ENCODE results near the gene CISD3. TPM values are rescaled to one million over a fixed set of nuclear protein-coding genes. Genes with fewer than 3 reads are reported as not detected.
A peak's percentile ranks its signal among the peaks of the same experiment; 100 is the strongest.

CISD3 gene
- total and polyA plus RNA-seq, 4 donors = 4.5 to 152 (median 37.3) TPM

DNA sequence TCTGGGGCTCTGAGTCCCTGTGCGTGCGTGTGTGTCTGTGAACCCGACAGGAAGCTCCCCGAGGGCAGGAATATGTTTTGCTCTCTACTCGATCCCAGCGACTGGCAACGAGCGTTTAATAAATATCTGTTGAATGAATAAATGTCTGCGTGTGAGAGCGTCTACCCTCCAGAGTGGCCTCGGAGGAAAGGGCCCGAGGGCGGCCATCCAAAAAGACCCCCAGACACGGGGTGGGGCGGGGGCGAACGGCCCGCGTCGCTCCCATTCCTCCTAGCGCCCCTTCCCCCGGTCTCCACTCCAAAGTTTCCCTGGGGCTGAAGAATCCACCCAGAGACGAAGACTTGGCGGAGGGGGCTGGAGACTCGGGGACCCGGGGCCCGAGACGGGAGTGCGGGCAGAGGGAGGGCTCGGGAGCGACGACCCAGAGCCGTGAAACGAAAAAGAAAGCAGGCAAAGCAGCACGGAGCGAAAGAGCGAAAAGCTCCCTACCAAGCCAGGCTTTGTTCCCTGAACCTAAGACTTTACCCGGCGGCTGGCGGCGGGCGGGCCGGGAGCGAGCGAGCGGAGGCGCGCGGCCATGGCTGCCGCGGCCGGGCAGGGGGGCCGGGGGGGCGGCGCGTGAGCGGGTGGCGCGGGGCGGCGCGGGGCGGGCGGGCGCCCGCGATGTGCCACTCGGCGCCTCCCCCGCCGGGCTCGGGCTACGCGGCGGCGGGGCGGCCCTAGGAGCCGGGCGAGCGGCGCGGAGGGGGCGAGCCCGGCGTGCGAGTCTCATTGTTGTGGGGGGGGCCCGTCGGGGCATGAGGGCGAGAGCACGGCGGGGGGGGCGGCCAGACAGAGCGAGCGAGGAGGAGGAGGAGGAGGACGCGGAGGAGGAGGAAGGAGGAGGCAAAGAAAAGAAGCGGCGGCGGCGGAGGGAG is 25.3 kb upstream of the CISD3 start, which contains the start of gene MLLT6:
TSS of gene MLLT6 (plus strand) at position 668 of the 917 bp plus-strand sequence. CDS start 360 bp downstream, outside the sequence.
- no peaks in the 10 kb centered on the region for H3K27me3 ChIP-seq (ENCODE audit: control insufficient read depth in 4 of 4, insufficient read depth in 4 of 4, low read length in 3 of 4)
- peaks cover 2 to 38% (median 21%) of the 10 kb centered on the region in 4 donors for H3K4me1 ChIP-seq (ENCODE audit: control insufficient read depth in 4 of 4, insufficient read depth in 4 of 4, low read length in 3 of 4)
- peak within 1 kb of the TSS; percentile 78 to 83 (median 83) for H3K4me3 ChIP-seq (ENCODE audit: low read depth in 1 of 3, low read length in 3 of 3)
- no peak for TF ChIP-seq HNF4G (IDR thresholded peaks at IDR 0.05)
- TF ChIP-seq NR2F2 (IDR thresholded peaks at IDR 0.05) = no peak
- TF ChIP-seq, protein P1, sequence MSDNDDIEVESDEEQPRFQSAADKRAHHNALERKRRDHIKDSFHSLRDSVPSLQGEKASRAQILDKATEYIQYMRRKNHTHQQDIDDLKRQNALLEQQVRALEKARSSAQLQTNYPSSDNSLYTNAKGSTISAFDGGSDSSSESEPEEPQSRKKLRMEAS (IDR thresholded peaks at IDR 0.05) = no peak
- TF ChIP-seq FOXA1 (IDR thresholded peaks at IDR 0.05) = no peak
- peak in 1 of 2 donors; percentile 9 for TF ChIP-seq RXRA (IDR thresholded peaks at IDR 0.05)
- TF ChIP-seq, protein P2, sequence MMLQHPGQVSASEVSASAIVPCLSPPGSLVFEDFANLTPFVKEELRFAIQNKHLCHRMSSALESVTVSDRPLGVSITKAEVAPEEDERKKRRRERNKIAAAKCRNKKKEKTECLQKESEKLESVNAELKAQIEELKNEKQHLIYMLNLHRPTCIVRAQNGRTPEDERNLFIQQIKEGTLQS (IDR thresholded peaks at IDR 0.05) = no peak
- TF ChIP-seq RAD21 (IDR thresholded peaks at IDR 0.05) = no peak
- TF ChIP-seq SP1 (IDR thresholded peaks at IDR 0.05) = peak; percentile 21
- TF ChIP-seq YY1 (IDR thresholded peaks at IDR 0.05) = peak; percentile 28
- no peak for TF ChIP-seq FOXA2 (IDR thresholded peaks at IDR 0.05)
- TF ChIP-seq GABPA (IDR thresholded peaks at IDR 0.05 in 1 of 2, conservative IDR thresholded peaks at IDR 0.05 in 1 of 2) = no peak
- TF ChIP-seq, protein P3, sequence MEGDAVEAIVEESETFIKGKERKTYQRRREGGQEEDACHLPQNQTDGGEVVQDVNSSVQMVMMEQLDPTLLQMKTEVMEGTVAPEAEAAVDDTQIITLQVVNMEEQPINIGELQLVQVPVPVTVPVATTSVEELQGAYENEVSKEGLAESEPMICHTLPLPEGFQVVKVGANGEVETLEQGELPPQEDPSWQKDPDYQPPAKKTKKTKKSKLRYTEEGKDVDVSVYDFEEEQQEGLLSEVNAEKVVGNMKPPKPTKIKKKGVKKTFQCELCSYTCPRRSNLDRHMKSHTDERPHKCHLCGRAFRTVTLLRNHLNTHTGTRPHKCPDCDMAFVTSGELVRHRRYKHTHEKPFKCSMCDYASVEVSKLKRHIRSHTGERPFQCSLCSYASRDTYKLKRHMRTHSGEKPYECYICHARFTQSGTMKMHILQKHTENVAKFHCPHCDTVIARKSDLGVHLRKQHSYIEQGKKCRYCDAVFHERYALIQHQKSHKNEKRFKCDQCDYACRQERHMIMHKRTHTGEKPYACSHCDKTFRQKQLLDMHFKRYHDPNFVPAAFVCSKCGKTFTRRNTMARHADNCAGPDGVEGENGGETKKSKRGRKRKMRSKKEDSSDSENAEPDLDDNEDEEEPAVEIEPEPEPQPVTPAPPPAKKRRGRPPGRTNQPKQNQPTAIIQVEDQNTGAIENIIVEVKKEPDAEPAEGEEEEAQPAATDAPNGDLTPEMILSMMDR (IDR thresholded peaks at IDR 0.05; ENCODE audit: low read depth, low read length, missing input control) = no peak
- TF ChIP-seq HNF4A (conservative IDR thresholded peaks at IDR 0.05) = no peak
- TF ChIP-seq REST (IDR thresholded peaks at IDR 0.05) = no peak
- TF ChIP-seq, protein P4, sequence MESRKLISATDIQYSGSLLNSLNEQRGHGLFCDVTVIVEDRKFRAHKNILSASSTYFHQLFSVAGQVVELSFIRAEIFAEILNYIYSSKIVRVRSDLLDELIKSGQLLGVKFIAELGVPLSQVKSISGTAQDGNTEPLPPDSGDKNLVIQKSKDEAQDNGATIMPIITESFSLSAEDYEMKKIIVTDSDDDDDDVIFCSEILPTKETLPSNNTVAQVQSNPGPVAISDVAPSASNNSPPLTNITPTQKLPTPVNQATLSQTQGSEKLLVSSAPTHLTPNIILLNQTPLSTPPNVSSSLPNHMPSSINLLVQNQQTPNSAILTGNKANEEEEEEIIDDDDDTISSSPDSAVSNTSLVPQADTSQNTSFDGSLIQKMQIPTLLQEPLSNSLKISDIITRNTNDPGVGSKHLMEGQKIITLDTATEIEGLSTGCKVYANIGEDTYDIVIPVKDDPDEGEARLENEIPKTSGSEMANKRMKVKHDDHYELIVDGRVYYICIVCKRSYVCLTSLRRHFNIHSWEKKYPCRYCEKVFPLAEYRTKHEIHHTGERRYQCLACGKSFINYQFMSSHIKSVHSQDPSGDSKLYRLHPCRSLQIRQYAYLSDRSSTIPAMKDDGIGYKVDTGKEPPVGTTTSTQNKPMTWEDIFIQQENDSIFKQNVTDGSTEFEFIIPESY (IDR thresholded peaks at IDR 0.05) = no peak
- TF ChIP-seq JUND (IDR thresholded peaks at IDR 0.05) = no peak
- TF ChIP-seq TAF1 (conservative IDR thresholded peaks at IDR 0.05) = peak; percentile 29
- no peak for TF ChIP-seq EGR1 (IDR thresholded peaks at IDR 0.05; ENCODE audit: low read depth in 2 of 2)
- peak; percentile 73 for DNase-seq (ENCODE audit: low spot score)
- H3K9ac ChIP-seq (ENCODE audit: low read depth in 1 of 2, low read length in 2 of 2) = peak within 1 kb of the TSS; percentile 88 to 94
- WGBS = under 1% methylated on average over 99 of the region's 100 CpGs
- peak within 1 kb of the TSS; percentile 89 to 92 for H3K27ac ChIP-seq (ENCODE audit: low read depth in 1 of 2, low read length in 2 of 2)
- H3K9me3 ChIP-seq (ENCODE audit: control insufficient read depth in 4 of 4, low read length in 3 of 4) = no peaks in the 10 kb centered on the region
- H3K36me3 ChIP-seq (ENCODE audit: control insufficient read depth in 4 of 4, insufficient read depth in 3 of 4, low read depth in 1 of 4, low read length in 3 of 4) = peaks cover 0 to 4% (median under 1%) of the 10 kb centered on the region in 4 donors

Measured in liver (tissue), 9 donors.